ENCODE measurements around the gene BPIFB3. TPM values are rescaled to one million over a fixed set of nuclear protein-coding genes. Genes with fewer than 3 reads are reported as not detected.
"Not testable (repeated sequence)": the region's sequence is repeated elsewhere in the genome, so short reads cannot be mapped to it uniquely, and the experiment has no call there.

Gene BPIFB3
- polyA plus RNA-seq, 3 donors, result not detected

DNA sequence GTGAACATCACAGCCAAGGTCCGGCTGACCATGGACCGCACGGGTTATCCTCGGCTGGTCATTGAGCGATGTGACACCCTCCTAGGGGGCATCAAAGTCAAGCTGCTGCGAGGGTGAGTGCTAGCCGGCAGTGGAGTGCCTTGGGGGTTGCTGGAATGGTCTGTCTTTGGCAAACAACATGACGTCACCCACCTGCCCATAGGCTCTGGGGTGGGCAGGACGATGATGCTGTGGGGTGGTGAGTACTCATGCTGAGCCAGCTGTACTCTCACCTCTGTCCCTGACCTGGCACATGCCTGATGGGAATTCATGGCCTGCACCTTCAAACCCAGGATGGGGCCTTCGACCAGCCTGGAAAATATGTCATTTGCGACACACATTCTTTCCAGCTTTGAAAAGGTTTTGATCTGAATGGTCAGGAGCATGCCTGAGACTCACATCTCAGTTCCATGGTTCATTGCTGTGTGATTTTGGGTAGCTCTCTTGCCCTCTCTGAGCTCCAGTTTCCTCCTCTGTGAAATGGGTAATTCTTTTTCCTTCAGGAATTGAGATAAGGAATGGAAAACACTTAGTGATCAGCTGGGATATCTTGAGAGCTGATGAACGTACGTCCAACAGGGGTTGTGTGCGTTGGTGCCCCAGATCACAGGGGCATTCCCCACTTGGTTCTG, 32.5 kb downstream of the BPIFB3 start:
- DNase-seq, result no peak

DNA sequence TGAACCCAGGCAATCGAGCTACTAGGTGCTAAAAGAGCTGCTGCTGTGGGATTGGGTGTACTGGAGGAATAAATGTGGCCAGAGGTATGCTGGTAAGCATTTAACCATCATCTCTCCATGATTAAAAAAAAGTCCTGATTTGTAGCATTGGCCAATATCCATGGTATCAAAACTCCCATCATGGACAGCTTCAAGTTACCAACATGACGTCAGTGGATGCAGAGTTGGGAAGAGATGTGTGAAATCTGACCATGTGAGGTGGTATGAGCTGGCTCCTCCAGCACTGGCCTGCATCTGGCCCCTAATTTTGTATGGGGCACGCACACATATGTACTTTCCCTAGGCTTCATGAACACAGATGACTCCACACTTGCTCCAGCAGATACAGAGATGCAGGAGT, 37.4 kb downstream of the BPIFB3 start:
- DNase-seq, result no peak

DNA sequence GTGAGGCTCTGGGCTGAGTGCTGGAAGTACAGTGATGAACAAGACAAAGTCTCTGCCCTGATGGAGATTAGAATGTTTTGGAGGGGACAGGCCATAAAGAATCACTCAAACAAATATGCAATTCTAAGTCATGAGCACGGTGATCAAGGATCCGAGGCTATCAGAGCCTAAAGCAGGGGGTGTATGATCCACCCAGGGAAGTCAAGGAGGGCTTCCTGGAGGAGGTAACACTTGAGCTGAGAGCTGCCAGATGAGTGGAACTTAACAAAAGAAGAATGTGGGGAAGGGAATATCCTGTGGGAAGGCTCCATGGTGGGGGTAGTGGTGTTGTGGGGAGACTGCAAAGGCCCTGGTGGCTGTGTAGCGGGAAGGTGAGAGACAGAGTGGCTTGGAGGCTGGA, 38.0 kb downstream of the BPIFB3 start:
- DNase-seq, result no peak

- DNase-seq, result no peak
Observed at GRCh38 chr20:33092361-33092760, 38.7 kb downstream of the BPIFB3 start.

DNA sequence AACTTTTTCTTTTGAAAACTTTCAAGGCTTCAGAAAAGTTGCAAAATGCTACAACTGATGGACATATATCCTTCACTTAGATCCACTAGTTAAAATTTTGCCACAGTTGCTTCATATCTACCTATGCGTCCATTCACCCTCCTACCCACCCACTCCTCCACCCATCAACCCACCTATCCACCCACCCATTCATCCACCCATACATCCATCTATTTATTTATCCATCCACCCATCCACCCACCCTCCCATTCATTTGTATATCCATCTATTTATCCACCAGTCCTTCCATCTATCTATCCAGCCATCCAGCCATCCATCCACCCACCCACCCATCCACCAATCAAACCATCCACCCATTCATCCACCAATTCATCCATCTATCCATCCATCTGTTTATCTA, 39.4 kb downstream of the BPIFB3 start:
- no peak for DNase-seq

GRCh38 chr20:33093582-33093981, 39.9 kb downstream of the BPIFB3 start:
- DNase-seq, result no peak

GRCh38 chr20:33095249-33095648, 41.5 kb downstream of the BPIFB3 start:
- no peak for DNase-seq

- peak; percentile 56 for DNase-seq
Observed at GRCh38 chr20:33095902-33096584, 42.3 kb downstream of the BPIFB3 start.

DNA sequence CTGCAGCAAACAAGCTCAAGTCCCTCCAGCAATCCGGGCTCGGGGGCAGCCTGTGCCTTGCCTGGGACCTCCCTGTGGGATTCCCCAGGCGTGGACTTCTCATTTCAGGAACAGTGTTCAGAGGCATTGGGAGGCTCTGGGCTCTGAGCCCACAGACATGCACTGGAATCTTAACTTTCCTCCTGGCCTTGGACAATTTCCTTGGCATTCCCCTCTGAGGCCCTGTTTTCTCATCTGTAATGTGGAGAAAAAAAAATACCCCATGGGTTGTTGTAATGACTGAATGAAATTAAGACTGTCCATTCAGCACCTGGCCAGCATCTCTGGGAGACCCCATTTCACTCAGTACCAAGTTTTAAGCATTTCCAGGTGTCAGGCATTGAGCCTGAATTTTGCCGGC, 43.3 kb downstream of the BPIFB3 start:
- DNase-seq, result no peak

GRCh38 chr20:33099843-33100538, 46.3 kb downstream of the BPIFB3 start:
- DNase-seq, result no peak

GRCh38 chr20:33103556-33103955, 49.9 kb downstream of the BPIFB3 start:
- no peak for DNase-seq

DNA sequence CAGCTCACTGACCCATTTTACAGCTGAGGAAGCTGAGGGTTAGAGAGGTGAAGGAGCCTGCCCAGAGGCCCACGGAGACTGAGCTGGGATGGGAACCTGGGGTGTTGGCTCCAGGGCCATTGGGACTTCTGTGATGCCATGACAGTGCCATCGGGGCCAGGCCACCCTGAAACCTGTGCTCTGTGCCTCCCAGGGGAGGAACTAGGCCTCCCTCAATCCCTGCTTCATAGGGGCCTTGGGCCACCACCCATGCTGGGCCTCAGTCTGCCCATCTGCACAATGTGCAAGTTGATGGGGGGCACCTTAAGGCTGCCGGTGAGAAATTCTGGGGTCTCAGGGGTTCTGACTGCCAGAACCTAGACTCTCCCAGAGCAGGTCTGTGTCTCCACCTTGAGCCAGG, 50.6 kb downstream of the BPIFB3 start:
- no peak for DNase-seq

- no peak for DNase-seq
Observed at GRCh38 chr20:33105316-33105924, 51.7 kb downstream of the BPIFB3 start.

GRCh38 chr20:33106058-33106620, 52.4 kb downstream of the BPIFB3 start:
- not testable (repeated sequence) for DNase-seq

GRCh38 chr20:33108661-33109060, 55.0 kb downstream of the BPIFB3 start:
- no peak for DNase-seq

GRCh38 chr20:33110147-33110825, 56.6 kb downstream of the BPIFB3 start:
- no peak for DNase-seq

DNA sequence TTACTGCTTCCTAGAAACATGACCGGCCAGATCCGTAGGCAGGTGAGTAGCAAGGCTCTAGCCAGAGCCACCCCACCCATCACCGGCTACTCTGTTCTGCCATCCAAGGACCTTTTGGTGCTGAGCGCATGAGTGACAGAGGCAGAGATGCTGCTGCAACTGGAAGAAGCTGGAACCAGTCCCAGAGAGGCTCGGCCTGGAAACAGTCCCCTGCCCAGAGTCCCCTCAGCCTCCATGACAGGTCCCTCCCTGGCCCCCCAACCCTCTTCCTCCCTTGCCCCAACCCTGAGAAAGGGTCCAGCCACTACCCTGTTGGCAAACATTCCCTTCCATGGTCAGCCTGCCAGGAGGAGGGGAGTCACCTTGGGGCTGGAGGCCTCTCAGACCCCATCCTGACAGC, 57.6 kb downstream of the BPIFB3 start:
- DNase-seq, result no peak

GRCh38 chr20:33112547-33113386, 59.1 kb downstream of the BPIFB3 start:
- DNase-seq, result no peak

DNA sequence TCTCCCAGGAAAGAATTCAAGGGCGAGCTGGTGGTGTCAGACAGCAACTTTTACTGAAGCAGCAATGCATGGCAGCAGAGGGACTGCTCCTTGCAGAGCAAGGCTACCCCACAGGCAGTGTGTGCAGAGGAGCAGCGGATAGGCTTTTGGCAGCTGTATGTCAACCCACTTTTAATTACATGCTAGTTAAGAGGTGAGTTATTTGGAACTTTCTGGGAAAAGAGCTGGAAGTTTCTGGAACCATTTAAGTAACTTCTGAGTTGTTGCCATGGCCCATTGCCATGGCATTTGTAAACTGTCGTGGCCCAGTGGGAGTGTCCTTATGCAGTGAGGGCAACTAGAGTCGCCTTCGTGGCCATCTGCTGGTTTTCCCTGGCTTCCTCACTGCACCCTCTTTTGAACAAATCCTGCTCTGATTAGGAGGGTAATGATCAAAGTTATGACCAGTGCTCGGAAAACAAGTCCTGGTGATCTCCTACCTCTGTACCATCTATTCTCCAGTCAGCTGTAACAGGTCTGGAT, 59.7 kb downstream of the BPIFB3 start:
- no peak for DNase-seq

- DNase-seq, result not testable (repeated sequence)
Observed at GRCh38 chr20:33115501-33115900, 61.8 kb downstream of the BPIFB3 start.
